WERI-Rb-1 (cell line): ENCODE data around the gene CLDN8.

Experiments used
- DNase-seq: peaks from one replicate; pipeline ENCODE4 v3.0.0-alpha.2; 2020
- H3K27ac ChIP-seq: fragments of 250-450 bp; sonication (Bioruptor Pico); 2 replicates; pipeline ENCODE4 v1.5.1; 2020; ENCODE audit warnings: mild to moderate bottlenecking, moderate library complexity
- H3K27me3 ChIP-seq: fragments of 250-450 bp; sonication (Bioruptor Pico); 2 replicates; pipeline ENCODE4 v1.5.1; 2021; ENCODE audit warnings: mild to moderate bottlenecking, low read depth, moderate library complexity; ENCODE audit not compliant: insufficient read depth, severe bottlenecking
- H3K36me3 ChIP-seq: fragments of 250-450 bp; sonication (Bioruptor Pico); 2 replicates; pipeline ENCODE4 v1.5.1; 2020; ENCODE audit warnings: mild to moderate bottlenecking, moderate library complexity
- H3K4me3 ChIP-seq: 2 replicates; pipeline ENCODE4 v1.5.1; 2011; ENCODE audit warnings: low read depth, mild to moderate bottlenecking, control low read depth, low read length
- H3K9me3 ChIP-seq: fragments of 250-450 bp; sonication (Bioruptor Pico); 2 replicates; pipeline ENCODE4 v1.5.1; 2021; ENCODE audit warnings: mild to moderate bottlenecking, moderate library complexity; ENCODE audit not compliant: severe bottlenecking
- CTCF ChIP-seq: IDR thresholded peaks from 2 replicates; pipeline ENCODE4 v1.5.1; 2011; ENCODE audit warnings: low read depth, mild to moderate bottlenecking, control low read depth, inconsistent platforms, low read length

Gene CLDN8

GRCh38 chr21:30216041-30216723, at the start of gene CLDN8:
TSS of gene CLDN8 (minus strand) at chr21:30216097. CDS start at chr21:30215925, 172 bp downstream.
- no peak within 1 kb of the TSS for H3K27ac ChIP-seq
- H3K4me3 ChIP-seq: no peak within 1 kb of the TSS
- no peak for DNase-seq
- no peaks in the 10 kb centered on the region for H3K27me3 ChIP-seq
- no peaks in the 10 kb centered on the region for H3K36me3 ChIP-seq
- TF ChIP-seq CTCF: no peak
- no peaks in the 10 kb centered on the region for H3K9me3 ChIP-seq

- no peaks in the 10 kb centered on the region for H3K9me3 ChIP-seq
- H3K4me3 ChIP-seq: no peak overlapping the region
- TF ChIP-seq CTCF: peak; percentile 62
- no peaks in the 10 kb centered on the region for H3K36me3 ChIP-seq
- peaks cover 5% of the 10 kb centered on the region for H3K27me3 ChIP-seq
- DNase-seq: peak; percentile 50
- no peak overlapping the region for H3K27ac ChIP-seq
Observed at GRCh38 chr21:30257773-30258172, 41.9 kb upstream of the CLDN8 start.

- Histone ChIP-seq H3K36me3 (no peaks in the 10 kb centered on the region), H3K9me3 (no peaks in the 10 kb centered on the region), H3K27ac (no peak overlapping the region), H3K4me3 (no peak overlapping the region), H3K27me3 (no peaks in the 10 kb centered on the region)
- no peak for TF ChIP-seq CTCF
- no peak for DNase-seq
Observed at GRCh38 chr21:30256100-30256499, 40.2 kb upstream of the CLDN8 start.

GRCh38 chr21:30255679-30256078, 39.8 kb upstream of the CLDN8 start:
- Histone ChIP-seq H3K36me3 (no peaks in the 10 kb centered on the region), H3K27ac (no peak overlapping the region), H3K4me3 (no peak overlapping the region), H3K9me3 (no peaks in the 10 kb centered on the region), H3K27me3 (no peaks in the 10 kb centered on the region)
- TF ChIP-seq CTCF: no peak
- no peak for DNase-seq

- no peak for DNase-seq
- H3K27ac ChIP-seq: no peak overlapping the region
- no peak overlapping the region for H3K4me3 ChIP-seq
- H3K27me3 ChIP-seq: no peaks in the 10 kb centered on the region
- H3K36me3 ChIP-seq: no peaks in the 10 kb centered on the region
- TF ChIP-seq CTCF: no peak
- no peaks in the 10 kb centered on the region for H3K9me3 ChIP-seq
Observed at GRCh38 chr21:30251781-30252180, 35.9 kb upstream of the CLDN8 start.

- Histone ChIP-seq H3K4me3 (no peak overlapping the region), H3K27ac (no peak overlapping the region), H3K9me3 (no peaks in the 10 kb centered on the region), H3K27me3 (no peaks in the 10 kb centered on the region), H3K36me3 (no peaks in the 10 kb centered on the region)
- DNase-seq: no peak
- TF ChIP-seq CTCF: no peak
Observed at GRCh38 chr21:30249936-30250335, 34.0 kb upstream of the CLDN8 start.
